Trophoblast cell (in vitro differentiated cells and primary cell): Measurements from ENCODE around the gene KMT2C.
"Not testable (repeated sequence)": the region's sequence is repeated elsewhere in the genome, so short reads cannot be mapped to it uniquely, and the experiment has no call there.

Experiments
- DNase-seq, 2 donors: peaks; one replicate each; pipeline ENCODE4 v3.0.0-alpha.2; 2016
- H2AFZ ChIP-seq: 2 replicates; pipeline ENCODE4 v1.6.1; 2013; ENCODE audit warnings: low read length, moderate library complexity, mild to moderate bottlenecking; ENCODE audit not compliant: insufficient read depth, poor library complexity
- H2AK5ac ChIP-seq: 2 replicates; pipeline ENCODE4 v1.6.1; 2013; ENCODE audit warnings: mild to moderate bottlenecking, low read length
- H2BK120ac ChIP-seq: 2 replicates; pipeline ENCODE4 v1.6.1; 2013; ENCODE audit warnings: low read length, mild to moderate bottlenecking, moderate library complexity; ENCODE audit not compliant: insufficient read depth, poor library complexity
- H2BK12ac ChIP-seq: 2 replicates; pipeline ENCODE4 v1.6.1; 2013; ENCODE audit warnings: mild to moderate bottlenecking, low read length, moderate library complexity
- H2BK5ac ChIP-seq: 2 replicates; pipeline ENCODE4 v1.6.1; 2013; ENCODE audit warnings: low read length, low read depth, moderate library complexity, mild to moderate bottlenecking; ENCODE audit not compliant: poor library complexity
- H3K14ac ChIP-seq: 2 replicates; pipeline ENCODE4 v1.6.1; 2013; ENCODE audit warnings: mild to moderate bottlenecking, low read length
- H3K18ac ChIP-seq: 2 replicates; pipeline ENCODE4 v1.6.1; 2013; ENCODE audit warnings: mild to moderate bottlenecking, low read length
- H3K23ac ChIP-seq: 2 replicates; pipeline ENCODE4 v1.6.1; 2013; ENCODE audit warnings: low read length
- H3K27ac ChIP-seq: 2 replicates; pipeline ENCODE4 v1.5.1; 2013; ENCODE audit warnings: low read depth, mild to moderate bottlenecking, inconsistent platforms, low read length, moderate library complexity
- H3K27me3 ChIP-seq: 2 replicates; pipeline ENCODE4 v1.6.1; 2013; ENCODE audit warnings: inconsistent platforms, mild to moderate bottlenecking, low read length, moderate library complexity; ENCODE audit not compliant: insufficient read depth
- H3K36me3 ChIP-seq, 2 experiments: 1 replicate in 1 of 2; 2 replicates in 1 of 2; pipeline ENCODE4 v1.6.1; 2013; ENCODE audit warnings: low read length in 2 of 2, mild to moderate bottlenecking in 2 of 2, moderate library complexity in 1 of 2; ENCODE audit not compliant: insufficient read depth in 2 of 2, control insufficient read depth in 1 of 2
- H3K4ac ChIP-seq: 2 replicates; pipeline ENCODE4 v1.6.1; 2013; ENCODE audit warnings: low read depth, mild to moderate bottlenecking, low read length, moderate library complexity
- H3K4me1 ChIP-seq, 2 experiments: 1 replicate in 1 of 2; 2 replicates in 1 of 2; pipeline ENCODE4 v1.6.1; 2013; ENCODE audit warnings: low read length in 2 of 2, mild to moderate bottlenecking in 2 of 2, moderate library complexity in 1 of 2; ENCODE audit not compliant: insufficient read depth in 2 of 2, control insufficient read depth in 1 of 2
- H3K4me2 ChIP-seq: 2 replicates; pipeline ENCODE4 v1.6.1; 2013; ENCODE audit warnings: inconsistent platforms, mild to moderate bottlenecking, low read length, moderate library complexity
- H3K4me3 ChIP-seq: 2 replicates; pipeline ENCODE4 v1.5.1; 2013; ENCODE audit warnings: mild to moderate bottlenecking, low read depth, low read length, inconsistent platforms
- H3K79me1 ChIP-seq: one replicate; pipeline ENCODE4 v1.6.1; 2013; ENCODE audit warnings: low read length
- H3K79me2 ChIP-seq: 2 replicates; pipeline ENCODE4 v1.6.1; 2013; ENCODE audit warnings: low read length, mild to moderate bottlenecking; ENCODE audit not compliant: control insufficient read depth, insufficient read depth, poor library complexity
- H3K9ac ChIP-seq: 2 replicates; pipeline ENCODE4 v1.6.1; 2013; ENCODE audit warnings: mild to moderate bottlenecking, low read length
- H3K9me3 ChIP-seq: 2 replicates; pipeline ENCODE4 v1.6.1; 2013; ENCODE audit warnings: low read depth, mild to moderate bottlenecking, control low read depth, inconsistent platforms, low read length; ENCODE audit not compliant: insufficient read depth
- H4K12ac ChIP-seq: 2 replicates; pipeline ENCODE4 v1.6.1; 2013; ENCODE audit warnings: low read depth, mild to moderate bottlenecking, low read length, moderate library complexity
- H4K8ac ChIP-seq: 2 replicates; pipeline ENCODE4 v1.6.1; 2013; ENCODE audit warnings: low read depth, mild to moderate bottlenecking, low read length, moderate library complexity
- H4K91ac ChIP-seq: one replicate; pipeline ENCODE4 v1.6.1; 2013; ENCODE audit warnings: low read depth, mild to moderate bottlenecking, low read length, moderate library complexity
- WGBS: extraction: QIAGEN DNeasy Blood & Tissue Kit; methylation state at CpG from one replicate; pipeline ENCODE4 v1.1.7; 2013; ENCODE audit warnings: missing lambda C conversion rate; ENCODE audit not compliant: insufficient read length, insufficient coverage; ENCODE audit errors: extremely low coverage; 5-methylcytosine and 5-hydroxymethylcytosine counted together

Gene KMT2C

GRCh38 chr7:152312316-152312715, 123.5 kb downstream of the KMT2C start:
- H3K79me2 ChIP-seq = no peaks in the 10 kb centered on the region
- no CpG with 5 or more reads among the region's 2 CpGs for WGBS
- H3K9ac ChIP-seq = no peak overlapping the region
- no peak overlapping the region for H4K91ac ChIP-seq
- no peak overlapping the region for H2AFZ ChIP-seq
- no peak for DNase-seq
- H4K12ac ChIP-seq = no peak overlapping the region
- no peak overlapping the region for H3K4ac ChIP-seq
- H2AK5ac ChIP-seq = no peak overlapping the region
- H3K9me3 ChIP-seq = no peaks in the 10 kb centered on the region
- peaks cover 13 to 15% of the 10 kb centered on the region in 2 experiments for H3K36me3 ChIP-seq
- H3K4me3 ChIP-seq = no peak overlapping the region
- no peak overlapping the region for H2BK12ac ChIP-seq
- no peak overlapping the region for H2BK5ac ChIP-seq
- H3K79me1 ChIP-seq = no peaks in the 10 kb centered on the region
- H3K4me1 ChIP-seq = no peaks in the 10 kb centered on the region
- no peak overlapping the region for H3K4me2 ChIP-seq
- H3K27me3 ChIP-seq = no peaks in the 10 kb centered on the region
- H3K23ac ChIP-seq = no peak overlapping the region
- H3K18ac ChIP-seq = no peak overlapping the region
- H4K8ac ChIP-seq = no peak overlapping the region
- H3K27ac ChIP-seq = no peak overlapping the region
- no peak overlapping the region for H2BK120ac ChIP-seq
- H3K14ac ChIP-seq = no peak overlapping the region

- no peak overlapping the region for H2AK5ac ChIP-seq
- no peak overlapping the region for H3K9ac ChIP-seq
- H3K4me2 ChIP-seq = no peak overlapping the region
- no peak overlapping the region for H3K23ac ChIP-seq
- H3K14ac ChIP-seq = no peak overlapping the region
- H2BK120ac ChIP-seq = no peak overlapping the region
- no peaks in the 10 kb centered on the region for H3K79me2 ChIP-seq
- H2BK5ac ChIP-seq = no peak overlapping the region
- no peak overlapping the region for H3K4me3 ChIP-seq
- H4K12ac ChIP-seq = no peak overlapping the region
- no peak overlapping the region for H3K27ac ChIP-seq
- peaks cover 13 to 17% of the 10 kb centered on the region in 2 experiments for H3K36me3 ChIP-seq
- DNase-seq = no peak
- H2AFZ ChIP-seq = no peak overlapping the region
- H3K27me3 ChIP-seq = no peaks in the 10 kb centered on the region
- no peaks in the 10 kb centered on the region for H3K4me1 ChIP-seq
- H4K91ac ChIP-seq = no peak overlapping the region
- no peaks in the 10 kb centered on the region for H3K79me1 ChIP-seq
- no peak overlapping the region for H3K18ac ChIP-seq
- H2BK12ac ChIP-seq = no peak overlapping the region
- no peak overlapping the region for H3K4ac ChIP-seq
- H3K9me3 ChIP-seq = no peaks in the 10 kb centered on the region
- no peak overlapping the region for H4K8ac ChIP-seq
These were observed 127.9 kb downstream of the KMT2C start for GRCh38 chr7:152307902-152308301.

GRCh38 chr7:152299542-152300143, 136.2 kb downstream of the KMT2C start:
- no CpG with 5 or more reads among the region's 2 CpGs for WGBS
- H4K12ac ChIP-seq, H3K23ac ChIP-seq, H2BK5ac ChIP-seq, H2BK120ac ChIP-seq, H2AFZ ChIP-seq, H3K18ac ChIP-seq, H3K9me3 ChIP-seq, H3K4me1 ChIP-seq, H4K8ac ChIP-seq, H3K4me3 ChIP-seq, H3K27me3 ChIP-seq, H3K79me1 ChIP-seq, H3K79me2 ChIP-seq, H2BK12ac ChIP-seq, H3K36me3 ChIP-seq, H4K91ac ChIP-seq, H3K4me2 ChIP-seq, H3K27ac ChIP-seq, H2AK5ac ChIP-seq, H3K9ac ChIP-seq, DNase-seq, H3K4ac ChIP-seq, H3K14ac ChIP-seq: not testable (repeated sequence)

- Histone ChIP-seq H3K36me3 (peaks cover 2 to 4% of the 10 kb centered on the region in 2 experiments), H3K79me1 (no peaks in the 10 kb centered on the region), H3K4me3 (no peak overlapping the region), H3K27ac (no peak overlapping the region), H2AK5ac (no peak overlapping the region), H2BK5ac (no peak overlapping the region), H3K14ac (no peak overlapping the region), H3K9me3 (peaks cover 2% of the 10 kb centered on the region), H2BK12ac (no peak overlapping the region), H2BK120ac (no peak overlapping the region), H3K23ac (no peak overlapping the region), H4K12ac (no peak overlapping the region), H3K4me1 (no peaks in the 10 kb centered on the region), H4K91ac (no peak overlapping the region), H3K9ac (no peak overlapping the region), H2AFZ (no peak overlapping the region), H3K79me2 (no peaks in the 10 kb centered on the region), H3K18ac (no peak overlapping the region), H3K4ac (no peak overlapping the region), H4K8ac (no peak overlapping the region), H3K27me3 (no peaks in the 10 kb centered on the region), H3K4me2 (no peak overlapping the region)
- no CpG with 5 or more reads among the region's 2 CpGs for WGBS
- no peak for DNase-seq
These were observed 142.9 kb downstream of the KMT2C start for GRCh38 chr7:152292897-152293296.
